Measurements from ENCODE around the gene GATAD2B. TPM values are rescaled to one million over a fixed set of nuclear protein-coding genes. Genes with fewer than 3 reads are reported as not detected.

The GATAD2B gene
- total RNA-seq, 3 donors from 2014 or later (not counting 1 experiment from before 2014, with no cell fraction given) = 68.1 to 91.3 (median 75.5) TPM

GRCh38 chr1:153856763-153857162 lies 66.0 kb downstream of the GATAD2B start:
- peaks cover 18 to 49% of the 10 kb centered on the region in 2 donors for H3K4me1 Mint-ChIP-seq
- Histone ChIP-seq H3K36me3 (ENCODE audit: control insufficient read depth, insufficient read depth, low read length) (peaks cover 19% of the 10 kb centered on the region), H3K4me1 (ENCODE audit: control insufficient read depth, insufficient read depth, low read length) (peaks cover 2% of the 10 kb centered on the region), H3K4me3 (ENCODE audit: low read length) (no peak overlapping the region), H3K27me3 (ENCODE audit: control insufficient read depth, insufficient read depth, low read length) (no peaks in the 10 kb centered on the region), H3K27ac (ENCODE audit: low read length) (no peak overlapping the region), H3K9me3 (ENCODE audit: control insufficient read depth, insufficient read depth, low read length) (no peaks in the 10 kb centered on the region)
- ATAC-seq (no peak), DNase-seq (no peak)
- H3K27me3 Mint-ChIP-seq (ENCODE audit: low read depth in 2 of 2) = no peaks in the 10 kb centered on the region
- intact Hi-C loops (cut with micrococcal nuclease) = no loop called here
- no peak for TF ChIP-seq CTCF (IDR thresholded peaks at IDR 0.05)
- no peaks in the 10 kb centered on the region for H3K36me3 Mint-ChIP-seq
- H3K9me3 Mint-ChIP-seq = no peaks in the 10 kb centered on the region
- no peak overlapping the region for H3K27ac Mint-ChIP-seq
- no peak overlapping the region for H3K4me3 Mint-ChIP-seq

- Mint-ChIP-seq H3K27me3 (ENCODE audit: low read depth in 2 of 2) (no peaks in the 10 kb centered on the region), H3K4me1 (peaks cover 35 to 61% of the 10 kb centered on the region in 2 donors), H3K9me3 (no peaks in the 10 kb centered on the region), H3K4me3 (no peak overlapping the region), H3K36me3 (no peaks in the 10 kb centered on the region), H3K27ac (peak overlapping the region; percentile 46 to 78)
- Histone ChIP-seq H3K27me3 (ENCODE audit: control insufficient read depth, insufficient read depth, low read length) (no peaks in the 10 kb centered on the region), H3K27ac (ENCODE audit: low read length) (no peak overlapping the region), H3K4me1 (ENCODE audit: control insufficient read depth, insufficient read depth, low read length) (peaks cover 6% of the 10 kb centered on the region), H3K4me3 (ENCODE audit: low read length) (no peak overlapping the region), H3K9me3 (ENCODE audit: control insufficient read depth, insufficient read depth, low read length) (no peaks in the 10 kb centered on the region), H3K36me3 (ENCODE audit: control insufficient read depth, insufficient read depth, low read length) (peaks cover 19% of the 10 kb centered on the region)
- DNase-seq (no peak), ATAC-seq (no peak)
- no peak for TF ChIP-seq CTCF (IDR thresholded peaks at IDR 0.05)
- 90% methylated on average over 5 of the region's 5 CpGs for WGBS (ENCODE audit: insufficient coverage)
- intact Hi-C loops (cut with micrococcal nuclease) = no loop called here
Measured at GRCh38 chr1:153852170-153852569, 70.6 kb downstream of the GATAD2B start.

- Mint-ChIP-seq H3K9me3 (no peaks in the 10 kb centered on the region), H3K36me3 (no peaks in the 10 kb centered on the region), H3K27ac (peak overlapping the region; percentile 10 to 76), H3K4me3 (no peak overlapping the region), H3K27me3 (ENCODE audit: low read depth in 2 of 2) (no peaks in the 10 kb centered on the region), H3K4me1 (peaks cover 41 to 51% of the 10 kb centered on the region in 2 donors)
- ATAC-seq = peak; percentile 25 to 37 (median 31)
- Histone ChIP-seq H3K27me3 (ENCODE audit: control insufficient read depth, insufficient read depth, low read length) (no peaks in the 10 kb centered on the region), H3K4me1 (ENCODE audit: control insufficient read depth, insufficient read depth, low read length) (peaks cover 6% of the 10 kb centered on the region), H3K36me3 (ENCODE audit: control insufficient read depth, insufficient read depth, low read length) (peaks cover 12% of the 10 kb centered on the region), H3K27ac (ENCODE audit: low read length) (peak overlapping the region; percentile 40), H3K4me3 (ENCODE audit: low read length) (no peak overlapping the region), H3K9me3 (ENCODE audit: control insufficient read depth, insufficient read depth, low read length) (no peaks in the 10 kb centered on the region)
- intact Hi-C loops (cut with micrococcal nuclease) = no loop called here
- WGBS (ENCODE audit: insufficient coverage) = 26% methylated on average over 4 of the region's 5 CpGs
- no peak for TF ChIP-seq CTCF (IDR thresholded peaks at IDR 0.05)
- DNase-seq = peak in 1 of 2 donors; percentile 24
Measured at GRCh38 chr1:153849487-153850185, 73.1 kb downstream of the GATAD2B start.

- H3K4me1 Mint-ChIP-seq = peaks cover 41 to 51% of the 10 kb centered on the region in 2 donors
Measured at GRCh38 chr1:153848805-153849204, 74.0 kb downstream of the GATAD2B start.

More at GRCh38 chr1:153848805-153849204, 74.0 kb downstream of the GATAD2B start:
- no peaks in the 10 kb centered on the region for H3K9me3 Mint-ChIP-seq
- WGBS (ENCODE audit: insufficient coverage) = 100% methylated on average over 3 of the region's 5 CpGs
- no peak overlapping the region for H3K4me3 Mint-ChIP-seq
- Histone ChIP-seq H3K4me3 (ENCODE audit: low read length) (no peak overlapping the region), H3K27me3 (ENCODE audit: control insufficient read depth, insufficient read depth, low read length) (no peaks in the 10 kb centered on the region), H3K9me3 (ENCODE audit: control insufficient read depth, insufficient read depth, low read length) (no peaks in the 10 kb centered on the region), H3K4me1 (ENCODE audit: control insufficient read depth, insufficient read depth, low read length) (peaks cover 6% of the 10 kb centered on the region), H3K27ac (ENCODE audit: low read length) (no peak overlapping the region), H3K36me3 (ENCODE audit: control insufficient read depth, insufficient read depth, low read length) (peaks cover 10% of the 10 kb centered on the region)
- no peaks in the 10 kb centered on the region for H3K27me3 Mint-ChIP-seq (ENCODE audit: low read depth in 2 of 2)
- no peaks in the 10 kb centered on the region for H3K36me3 Mint-ChIP-seq
- ATAC-seq (no peak), DNase-seq (no peak)
- intact Hi-C loops (cut with micrococcal nuclease) = no loop called here
- TF ChIP-seq CTCF (IDR thresholded peaks at IDR 0.05) = no peak
- H3K27ac Mint-ChIP-seq = peak overlapping the region in 1 of 2 donors; percentile 76
